Measurements from ENCODE around the gene SLC22A3. TPM values are rescaled to one million over a fixed set of nuclear protein-coding genes. Genes with fewer than 3 reads are reported as not detected.
A peak's percentile ranks its signal among the peaks of the same experiment; 100 is the strongest.

Gene SLC22A3
- total RNA-seq, 1 experiment from 2014 or later, result 2.4 TPM

GRCh38 chr6:160382946-160383345 is 34.8 kb downstream of the SLC22A3 start:
- ChIA-PET POLR2A (no interaction called here), CTCF (no interaction called here)
- no peak for TF ChIP-seq CTCF (IDR thresholded peaks at IDR 0.05; ENCODE audit: insufficient read depth in 1 of 2, low read depth in 1 of 2, low read length in 1 of 2, severe bottlenecking in 1 of 2, unreplicated experiment in 1 of 2)
- Histone ChIP-seq H3K36me3 (ENCODE audit: control insufficient read depth, insufficient read depth, low read length) (no peaks in the 10 kb centered on the region), H3K27me3 (replicated peaks; ENCODE audit: control insufficient read depth, insufficient read depth, low read length) (no peaks in the 10 kb centered on the region), H3K4me3 (ENCODE audit: low read depth, low read length) (no peak overlapping the region), H3K9me3 (0 out of 2 replicates have a peak, but pooled peaks cover 8% of the 10 kb centered on the region), H3K4me1 (no peaks in the 10 kb centered on the region)
- Mint-ChIP-seq H3K4me1 (ENCODE audit: low read depth, unreplicated experiment) (no peaks in the 10 kb centered on the region), H3K9me3 (ENCODE audit: unreplicated experiment) (no peaks in the 10 kb centered on the region), H3K4me3 (ENCODE audit: unreplicated experiment) (no peak overlapping the region), H3K36me3 (ENCODE audit: insufficient read depth, unreplicated experiment) (no peaks in the 10 kb centered on the region), H3K27me3 (ENCODE audit: insufficient read depth, unreplicated experiment) (no peaks in the 10 kb centered on the region), H3K27ac (ENCODE audit: unreplicated experiment) (no peak overlapping the region)
- BruUV-seq (replicated peaks), result no TSS peak
- intact Hi-C loops (cut with micrococcal nuclease; ENCODE audit: unreplicated experiment), result no loop called here
- no peak for DNase-seq

- no TSS peak for BruUV-seq (replicated peaks)
- intact Hi-C loops (cut with micrococcal nuclease; ENCODE audit: unreplicated experiment), result no loop called here
- H3K27me3 Mint-ChIP-seq (ENCODE audit: insufficient read depth, unreplicated experiment), result no peaks in the 10 kb centered on the region
- no peak overlapping the region for H3K4me3 ChIP-seq (ENCODE audit: low read depth, low read length)
- DNase-seq, result no peak
- no peak for TF ChIP-seq CTCF (IDR thresholded peaks at IDR 0.05; ENCODE audit: insufficient read depth in 1 of 2, low read depth in 1 of 2, low read length in 1 of 2, severe bottlenecking in 1 of 2, unreplicated experiment in 1 of 2)
- H3K27me3 ChIP-seq (replicated peaks; ENCODE audit: control insufficient read depth, insufficient read depth, low read length), result no peaks in the 10 kb centered on the region
- POLR2A ChIA-PET, result no interaction called here
- H3K36me3 Mint-ChIP-seq (ENCODE audit: insufficient read depth, unreplicated experiment), result no peaks in the 10 kb centered on the region
- H3K4me3 Mint-ChIP-seq (ENCODE audit: unreplicated experiment), result no peak overlapping the region
- H3K4me1 Mint-ChIP-seq (ENCODE audit: low read depth, unreplicated experiment), result peaks cover 2% of the 10 kb centered on the region
- H3K9me3 Mint-ChIP-seq (ENCODE audit: unreplicated experiment), result no peaks in the 10 kb centered on the region
- H3K36me3 ChIP-seq (ENCODE audit: control insufficient read depth, insufficient read depth, low read length), result no peaks in the 10 kb centered on the region
- H3K9me3 ChIP-seq, result 0 out of 2 replicates have a peak, but pooled peaks cover 8% of the 10 kb centered on the region
- peak overlapping the region; percentile 13 for H3K27ac Mint-ChIP-seq (ENCODE audit: unreplicated experiment)
- H3K4me1 ChIP-seq, result peaks cover 10% of the 10 kb centered on the region
- CTCF ChIA-PET, result no interaction called here
Observed at GRCh38 chr6:160386869-160387530, 38.8 kb downstream of the SLC22A3 start.

GRCh38 chr6:160387916-160388643 is 39.9 kb downstream of the SLC22A3 start:
- no peaks in the 10 kb centered on the region for H3K27me3 Mint-ChIP-seq (ENCODE audit: insufficient read depth, unreplicated experiment)
- no peaks in the 10 kb centered on the region for H3K9me3 ChIP-seq
- H3K36me3 Mint-ChIP-seq (ENCODE audit: insufficient read depth, unreplicated experiment), result no peaks in the 10 kb centered on the region
- ChIA-PET POLR2A (no interaction called here), CTCF (no interaction called here)
- intact Hi-C loops (cut with micrococcal nuclease; ENCODE audit: unreplicated experiment), result no loop called here
- H3K4me1 Mint-ChIP-seq (ENCODE audit: low read depth, unreplicated experiment), result peaks cover 8% of the 10 kb centered on the region
- H3K9me3 Mint-ChIP-seq (ENCODE audit: unreplicated experiment), result no peaks in the 10 kb centered on the region
- no peaks in the 10 kb centered on the region for H3K27me3 ChIP-seq (replicated peaks; ENCODE audit: control insufficient read depth, insufficient read depth, low read length)
- TF ChIP-seq CTCF (IDR thresholded peaks at IDR 0.05; ENCODE audit: insufficient read depth in 1 of 2, low read depth in 1 of 2, low read length in 1 of 2, severe bottlenecking in 1 of 2, unreplicated experiment in 1 of 2), result no peak
- peaks cover 16% of the 10 kb centered on the region for H3K4me1 ChIP-seq
- no peaks in the 10 kb centered on the region for H3K36me3 ChIP-seq (ENCODE audit: control insufficient read depth, insufficient read depth, low read length)
- no peak overlapping the region for H3K27ac Mint-ChIP-seq (ENCODE audit: unreplicated experiment)
- no peak overlapping the region for H3K4me3 Mint-ChIP-seq (ENCODE audit: unreplicated experiment)
- DNase-seq, result no peak
- H3K4me3 ChIP-seq (ENCODE audit: low read depth, low read length), result no peak overlapping the region
- no TSS peak for BruUV-seq (replicated peaks)
